Endothelial cell of umbilical vein (primary cell): ENCODE measurements around the gene CCDC80. TPM values are rescaled to one million over a fixed set of nuclear protein-coding genes. Genes with fewer than 3 reads are reported as not detected.

ENCODE experiments used
- Bru-seq: library from RNA; stranded (reverse); fragments of 400-500 nt; gene quantifications from one replicate; lab custom pipeline; 2021; lab: Mats Ljungman, UMichigan
- BruChase-seq, 2 experiments: library from RNA; stranded (reverse); fragments of 400-500 nt; gene quantifications; one replicate each; lab custom pipeline; 2021; lab: Mats Ljungman, UMichigan
- BruUV-seq: library from RNA; stranded (reverse); fragments of 400-500 nt; replicated peaks from 2 replicates; lab custom pipeline; 2021; lab: Mats Ljungman, UMichigan
- CTCF ChIA-PET: fragments of 300-600, 350-600 bp; sonication (Branson Sonifier 250); formaldehyde crosslinking; loops from one replicate; lab custom pipeline; 2021; ENCODE audit warnings: antibody characterized with exemption, inconsistent platforms; lab: Charles Lee
- POLR2A ChIA-PET: fragments of 300-600, 350-600 bp; sonication (Branson Sonifier 250); formaldehyde crosslinking; loops from one replicate; lab custom pipeline; 2021; ENCODE audit warnings: antibody characterized with exemption, inconsistent platforms; lab: Charles Lee
- DNase-seq: peaks from one replicate; pipeline ENCODE4 v3.0.0-alpha.2; 2011; ENCODE audit warnings: low read depth, low spot score
- FAIRE-seq: peaks from 2 replicates; lab custom pipeline; 2011; peaks lifted over from hg19 to GRCh38; lab: Jason Lieb, UNC
- H2AFZ ChIP-seq: 2 replicates; pipeline ENCODE4 v1.6.0; 2012; ENCODE audit warnings: low read depth, low read length, control low read depth, inconsistent platforms
- H3K27ac ChIP-seq: 2 replicates; pipeline ENCODE4 v1.5.1; 2011; ENCODE audit warnings: low read depth, mild to moderate bottlenecking, control low read depth, low read length, moderate library complexity; ENCODE audit not compliant: insufficient read depth
- H3K27me3 ChIP-seq, 2 experiments: 2 replicates each; pipeline versions ENCODE4 v1.6.0 to v1.6.1; 2011; ENCODE audit warnings: low read length in 2 of 2, mixed read lengths in 1 of 2; ENCODE audit not compliant: control insufficient read depth in 2 of 2, insufficient read depth in 2 of 2
- H3K36me3 ChIP-seq, 2 experiments: 2 replicates in 1 of 2; 3 replicates in 1 of 2; pipeline ENCODE4 v1.5.1; 2011; ENCODE audit warnings: low read length in 2 of 2, mild to moderate bottlenecking in 1 of 2, moderate library complexity in 1 of 2; ENCODE audit not compliant: control insufficient read depth in 2 of 2, insufficient read depth in 2 of 2; ENCODE audit errors: extremely low read depth in 1 of 2
- H3K4me1 ChIP-seq: 3 replicates; pipeline ENCODE4 v1.5.1; 2011; ENCODE audit warnings: mild to moderate bottlenecking, low read length; ENCODE audit not compliant: control insufficient read depth, insufficient read depth; ENCODE audit errors: extremely low read depth
- H3K4me2 ChIP-seq: 2 replicates; pipeline ENCODE4 v1.6.1; 2011; ENCODE audit warnings: low read length, control low read depth, mixed read lengths; ENCODE audit not compliant: insufficient read depth
- H3K4me3 ChIP-seq, 3 experiments: fragments of 200-600 bp in 1 of 3; sonication (generic), shearing (Covaris generic) in 1 of 3; replicated peaks in 1 of 3; 2 replicates each; pipeline ENCODE4 v1.5.1; 2011 to 2016; ENCODE audit warnings: control low read depth in 3 of 3, low read length in 3 of 3, mild to moderate bottlenecking in 2 of 3, inconsistent platforms in 1 of 3, low read depth in 1 of 3, moderate library complexity in 1 of 3; ENCODE audit not compliant: insufficient read depth in 1 of 3
- H3K79me2 ChIP-seq: 2 replicates; pipeline ENCODE4 v1.6.0; 2012; ENCODE audit warnings: low read length, inconsistent platforms; ENCODE audit not compliant: control insufficient read depth, insufficient read depth
- H3K9ac ChIP-seq: replicated peaks from 2 replicates; pipeline ENCODE3; 2011; ENCODE audit warnings: low read length, control low read depth; ENCODE audit not compliant: insufficient read depth; ENCODE audit errors: extremely low read depth
- H3K9me1 ChIP-seq: replicated peaks from 3 replicates; pipeline ENCODE4 v1.6.0; 2011; ENCODE audit warnings: mild to moderate bottlenecking, low read length; ENCODE audit not compliant: control insufficient read depth, insufficient read depth; ENCODE audit errors: extremely low read depth
- H3K9me3 ChIP-seq: replicated peaks from 2 replicates; pipeline ENCODE4 v1.5.1; 2012; ENCODE audit warnings: low read length, inconsistent platforms; ENCODE audit not compliant: control insufficient read depth, insufficient read depth
- H4K20me1 ChIP-seq: replicated peaks from 2 replicates; pipeline ENCODE3; 2011; ENCODE audit warnings: mild to moderate bottlenecking, low read length; ENCODE audit not compliant: control insufficient read depth, insufficient read depth; ENCODE audit errors: extremely low read depth
- FOS ChIP-seq: IDR thresholded peaks from 2 replicates; pipeline ENCODE4 v1.6.1; 2011; ENCODE audit warnings: mild to moderate bottlenecking, low read length, moderate library complexity, borderline replicate concordance; ENCODE audit not compliant: insufficient read depth
- JUN ChIP-seq: IDR thresholded peaks from 2 replicates; pipeline ENCODE4 v1.6.1; 2011; ENCODE audit warnings: borderline replicate concordance, low read depth; ENCODE audit not compliant: insufficient read length, insufficient read depth
- POLR2A ChIP-seq: IDR thresholded peaks from 2 replicates; pipeline ENCODE4 v1.6.1; 2012; ENCODE audit warnings: low read depth, mild to moderate bottlenecking, control low read depth, low read length
- POLR2AphosphoS5 ChIP-seq: IDR thresholded peaks from 2 replicates; pipeline ENCODE4 v1.6.1; 2012; ENCODE audit warnings: low read depth, mild to moderate bottlenecking, control low read depth, low read length, moderate library complexity; ENCODE audit not compliant: insufficient read depth
- dilution Hi-C: fragments of 300-500 bp; cut with MboI; formaldehyde crosslinking; loops from one replicate; pipeline ENCODE4 v1.15.0; 2019; ENCODE audit warnings: low sequenced_read_pairs; ENCODE audit not compliant: extremely low pct_ligation_motif_present
- intact Hi-C: fragments of 100-400 bp; cut with micrococcal nuclease; formaldehyde crosslinking; loops from one replicate; pipeline ENCODE4 v1.10.0; 2022
- long read RNA-seq: library from polyadenylated mRNA; stranded (forward); transcript quantifications from one replicate; pipeline ENCODE4 v2.0.0, GENCODE V29; 2021
- polyA minus RNA-seq, 3 experiments: library from RNA; depleted of rRNA, polyadenylated mRNA; stranded (reverse); fragments of >200 nt; gene quantifications; 1 replicate in 1 of 3; 2 replicates in 2 of 3; pipeline ENCODE4 v1.2.3, GENCODE V29; 2011
- polyA plus RNA-seq, 4 experiments: library from polyadenylated mRNA; depleted of rRNA in 3 of 4; stranded (reverse) in 3 of 4; unstranded in 1 of 4; fragments of >200 nt; gene quantifications; 2 replicates each; pipeline versions ENCODE4 v1.2.1 to v1.2.3, GENCODE V29; 2011 to 2012; ENCODE audit warnings: missing spikeins in 1 of 4
- total RNA-seq: library from RNA; stranded (reverse); gene quantifications from 2 replicates; pipeline ENCODE4 v1.2.3, GENCODE V29; 2021
- TF ChIP-seq, protein P1 (sequence below), 2 donors: IDR thresholded peaks; 1 replicate in 1 of 2; 2 replicates in 1 of 2; pipeline ENCODE4 v1.5.1; 2011; ENCODE audit warnings: low read length in 2 of 2, mild to moderate bottlenecking in 2 of 2, moderate library complexity in 2 of 2, control low read depth in 1 of 2, inconsistent platforms in 1 of 2, low read depth in 1 of 2; ENCODE audit not compliant: insufficient read depth in 1 of 2; ENCODE audit errors: extremely low read depth in 1 of 2

CCDC80 gene, protein sequence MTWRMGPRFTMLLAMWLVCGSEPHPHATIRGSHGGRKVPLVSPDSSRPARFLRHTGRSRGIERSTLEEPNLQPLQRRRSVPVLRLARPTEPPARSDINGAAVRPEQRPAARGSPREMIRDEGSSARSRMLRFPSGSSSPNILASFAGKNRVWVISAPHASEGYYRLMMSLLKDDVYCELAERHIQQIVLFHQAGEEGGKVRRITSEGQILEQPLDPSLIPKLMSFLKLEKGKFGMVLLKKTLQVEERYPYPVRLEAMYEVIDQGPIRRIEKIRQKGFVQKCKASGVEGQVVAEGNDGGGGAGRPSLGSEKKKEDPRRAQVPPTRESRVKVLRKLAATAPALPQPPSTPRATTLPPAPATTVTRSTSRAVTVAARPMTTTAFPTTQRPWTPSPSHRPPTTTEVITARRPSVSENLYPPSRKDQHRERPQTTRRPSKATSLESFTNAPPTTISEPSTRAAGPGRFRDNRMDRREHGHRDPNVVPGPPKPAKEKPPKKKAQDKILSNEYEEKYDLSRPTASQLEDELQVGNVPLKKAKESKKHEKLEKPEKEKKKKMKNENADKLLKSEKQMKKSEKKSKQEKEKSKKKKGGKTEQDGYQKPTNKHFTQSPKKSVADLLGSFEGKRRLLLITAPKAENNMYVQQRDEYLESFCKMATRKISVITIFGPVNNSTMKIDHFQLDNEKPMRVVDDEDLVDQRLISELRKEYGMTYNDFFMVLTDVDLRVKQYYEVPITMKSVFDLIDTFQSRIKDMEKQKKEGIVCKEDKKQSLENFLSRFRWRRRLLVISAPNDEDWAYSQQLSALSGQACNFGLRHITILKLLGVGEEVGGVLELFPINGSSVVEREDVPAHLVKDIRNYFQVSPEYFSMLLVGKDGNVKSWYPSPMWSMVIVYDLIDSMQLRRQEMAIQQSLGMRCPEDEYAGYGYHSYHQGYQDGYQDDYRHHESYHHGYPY
- total RNA-seq (59.3 and 77.2 TPM in 2 replicates), polyA plus RNA-seq (18.5 and 28.4 TPM in 2 replicates), polyA minus RNA-seq (41.9 and 60.5 TPM in 2 replicates), Bru-seq, nascent RNA (percentile 62 among the genes with signal in this experiment), BruChase-seq, experiment 1, labeled RNA remaining after a 6-hour chase (percentile 75 among the genes with signal in this experiment), BruChase-seq, experiment 2, labeled RNA remaining after a 2-hour chase (percentile 55 among the genes with signal in this experiment)
- polyA plus RNA-seq (2011; cell fraction: cytosol; rRNA removed) = 30.5 and 33.6 TPM in 2 replicates
- 26.1 and 32.0 TPM in 2 replicates for polyA plus RNA-seq (2011; cell fraction: nucleus; rRNA removed)
- 60.7 and 70.8 TPM in 2 replicates for polyA plus RNA-seq (2012)
- not detected for polyA minus RNA-seq (2011; cell fraction: cytosol; rRNA and poly(A)+ RNA removed)
- 15.3 and 24.0 TPM in 2 replicates for polyA minus RNA-seq (2011; cell fraction: nucleus; rRNA and poly(A)+ RNA removed)
- long read RNA-seq, full-length matches to known transcripts = 39 of 70 reads
- long read RNA-seq, partial matches to known transcripts = 18 of 70 reads
- long read RNA-seq, other reads (novel, unspliced or antisense) = 13 of 70 reads

DNA sequence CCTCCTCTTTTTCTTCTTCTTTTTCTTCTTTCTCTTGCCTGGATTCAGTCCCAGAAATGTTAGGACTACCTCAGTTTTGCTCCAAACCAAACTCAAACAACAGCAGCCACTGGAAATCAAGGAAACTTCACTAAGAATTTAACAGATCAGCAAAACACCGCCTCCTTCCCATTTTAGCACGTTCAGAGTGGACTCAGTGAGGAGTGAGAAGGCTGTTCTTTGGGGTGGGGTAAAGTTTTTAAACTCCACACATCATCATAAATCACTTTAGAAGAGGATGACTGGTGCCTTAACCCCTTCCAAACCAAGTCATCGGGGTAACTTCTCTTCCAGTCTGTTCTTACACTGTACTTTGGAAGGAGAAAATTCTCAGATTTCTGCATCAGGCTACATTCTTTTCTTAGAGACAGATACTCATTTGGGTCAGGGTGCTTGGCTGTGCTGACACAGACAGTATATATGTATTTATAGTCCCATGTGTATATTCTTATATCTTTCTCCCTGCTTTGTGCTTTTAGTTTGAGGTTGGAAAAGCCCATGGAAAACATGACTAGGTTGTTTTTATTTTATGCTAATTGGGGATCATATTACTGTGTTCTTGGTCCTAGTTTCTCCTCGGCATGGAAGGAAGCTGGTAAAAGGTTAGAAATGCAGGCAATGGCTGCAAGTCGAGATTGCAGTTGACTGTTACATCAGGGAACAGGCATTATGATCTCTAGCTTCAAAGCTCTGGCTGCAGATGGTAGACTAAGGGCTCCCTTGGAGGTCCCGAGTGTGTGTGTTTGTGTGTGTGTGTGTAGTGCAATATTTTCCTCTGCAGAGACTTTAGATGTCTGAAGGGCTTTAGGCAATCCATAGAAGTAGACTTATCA, at the start of gene CCDC80:
CCDC80 (minus strand) TSS at position 214 of the 872 bp plus-strand sequence. CDS start 1,238 bp downstream, outside the sequence.
- CTCF ChIA-PET = interaction anchor here (0.7 to 7.9 kb wide), 21 partner anchors 9 to 648 kb away, joined by 3 to 100 read pairs (median 8); partner anchors contain the start of genes GTPBP8 and SLC9C1
- TSS peak; percentile 84 for BruUV-seq
- H2AFZ ChIP-seq = peak within 1 kb of the TSS; percentile 82
- H3K79me2 ChIP-seq = no peaks in the 10 kb centered on the region
- dilution Hi-C loops = no loop called here
- H4K20me1 ChIP-seq = no peaks in the 10 kb centered on the region
- peak within 1 kb of the TSS; percentile 49 for H3K9ac ChIP-seq
- DNase-seq (peak; percentile 91), FAIRE-seq (peak; percentile 92)
- no peaks in the 10 kb centered on the region for H3K9me1 ChIP-seq
- POLR2A ChIA-PET = interaction anchor here (0.5 to 2.0 kb wide), 20 partner anchors 9 to 378 kb away, joined by 3 to 22 read pairs (median 4); partner anchors contain the start of genes ATG3, GTPBP8 and SLC35A5
- intact Hi-C loops = loop anchor here (1.0 to 5.0 kb wide), 8 partner anchors 12 to 986 kb away; partner anchors contain the start of gene SLC35A5
- TF ChIP-seq FOS = no peak
- TF ChIP-seq POLR2A = peak; percentile 100
- TF ChIP-seq POLR2AphosphoS5 = peak; percentile 99
- TF ChIP-seq, protein P1, sequence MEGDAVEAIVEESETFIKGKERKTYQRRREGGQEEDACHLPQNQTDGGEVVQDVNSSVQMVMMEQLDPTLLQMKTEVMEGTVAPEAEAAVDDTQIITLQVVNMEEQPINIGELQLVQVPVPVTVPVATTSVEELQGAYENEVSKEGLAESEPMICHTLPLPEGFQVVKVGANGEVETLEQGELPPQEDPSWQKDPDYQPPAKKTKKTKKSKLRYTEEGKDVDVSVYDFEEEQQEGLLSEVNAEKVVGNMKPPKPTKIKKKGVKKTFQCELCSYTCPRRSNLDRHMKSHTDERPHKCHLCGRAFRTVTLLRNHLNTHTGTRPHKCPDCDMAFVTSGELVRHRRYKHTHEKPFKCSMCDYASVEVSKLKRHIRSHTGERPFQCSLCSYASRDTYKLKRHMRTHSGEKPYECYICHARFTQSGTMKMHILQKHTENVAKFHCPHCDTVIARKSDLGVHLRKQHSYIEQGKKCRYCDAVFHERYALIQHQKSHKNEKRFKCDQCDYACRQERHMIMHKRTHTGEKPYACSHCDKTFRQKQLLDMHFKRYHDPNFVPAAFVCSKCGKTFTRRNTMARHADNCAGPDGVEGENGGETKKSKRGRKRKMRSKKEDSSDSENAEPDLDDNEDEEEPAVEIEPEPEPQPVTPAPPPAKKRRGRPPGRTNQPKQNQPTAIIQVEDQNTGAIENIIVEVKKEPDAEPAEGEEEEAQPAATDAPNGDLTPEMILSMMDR (IDR thresholded peaks at IDR 0.05; ENCODE audit: extremely low read depth in 1 of 2, insufficient read depth in 1 of 2, low read depth in 1 of 2, low read length in 2 of 2) = no peak
- no peak for TF ChIP-seq JUN
- peaks cover 28% of the 10 kb centered on the region for H3K4me1 ChIP-seq
- H3K27ac ChIP-seq = peak within 1 kb of the TSS; percentile 56
- H3K9me3 ChIP-seq = no peaks in the 10 kb centered on the region
- H3K36me3 ChIP-seq = no peaks in the 10 kb centered on the region
- peak within 1 kb of the TSS; percentile 77 for H3K4me2 ChIP-seq
- no peaks in the 10 kb centered on the region for H3K27me3 ChIP-seq
- peak within 1 kb of the TSS in 2 of 3 experiments; percentile 43 to 63 for H3K4me3 ChIP-seq
